Measurements from ENCODE around the gene SLC12A9.

GRCh38 chr7:100811480-100811879, 41.0 kb upstream of the SLC12A9 start:
- TF ChIP-seq CTCF (IDR thresholded peaks at IDR 0.05) (no peak), EZH2 (IDR thresholded peaks at IDR 0.05; ENCODE audit: borderline replicate concordance, insufficient read depth, low read depth, low read length, poor library complexity, severe bottlenecking) (no peak)

Measured in B cell (primary cell).